Measurements from ENCODE around the gene ESYT3. TPM values are rescaled to one million over a fixed set of nuclear protein-coding genes. Genes with fewer than 3 reads are reported as not detected.
"Not testable (repeated sequence)": the region's sequence is repeated elsewhere in the genome, so short reads cannot be mapped to it uniquely, and the experiment has no call there.

The ESYT3 gene
- total RNA-seq, 1 experiment from 2014 or later: 0.44 TPM

GRCh38 chr3:138491971-138492370 lies 57.6 kb downstream of the ESYT3 start:
- peaks cover 16% of the 10 kb centered on the region for H3K4me1 Mint-ChIP-seq (ENCODE audit: insufficient read depth, unreplicated experiment)
- no peak overlapping the region for H3K27ac Mint-ChIP-seq (ENCODE audit: low read depth, unreplicated experiment)
- H3K4me3 Mint-ChIP-seq (ENCODE audit: unreplicated experiment): no peak overlapping the region
- no TSS peak for BruUV-seq (replicated peaks)
- POLR2A ChIA-PET: no interaction called here
- DNase-seq (ENCODE audit: unreplicated experiment): no peak
- TF ChIP-seq CTCF (IDR thresholded peaks at IDR 0.05; ENCODE audit: unreplicated experiment): no peak
- intact Hi-C loops (cut with micrococcal nuclease): loop anchor here (5.0 to 10.0 kb wide), 3 partner anchors 100 to 425 kb away; partner anchors contain the start of genes CEP70 and PIK3CB
- peaks cover 15% of the 10 kb centered on the region for H3K9me3 Mint-ChIP-seq (ENCODE audit: unreplicated experiment)
- H3K36me3 Mint-ChIP-seq (ENCODE audit: insufficient read depth, unreplicated experiment): no peaks in the 10 kb centered on the region
- CTCF ChIA-PET: interaction anchor here (1.4 kb wide), 2 partner anchors 13 to 75 kb away, joined by 4 to 6 read pairs; no protein-coding TSS in a partner anchor
- no peaks in the 10 kb centered on the region for H3K27me3 Mint-ChIP-seq (ENCODE audit: insufficient read depth, unreplicated experiment)

- BruUV-seq (replicated peaks): no TSS peak
- POLR2A ChIA-PET: no interaction called here
- no peak for DNase-seq (ENCODE audit: unreplicated experiment)
- CTCF ChIA-PET: interaction anchor here (1.4 kb wide), 2 partner anchors 14 to 76 kb away, joined by 4 to 6 read pairs; no protein-coding TSS in a partner anchor
- TF ChIP-seq CTCF (IDR thresholded peaks at IDR 0.05; ENCODE audit: unreplicated experiment): no peak
- intact Hi-C loops (cut with micrococcal nuclease): loop anchor here (5.0 to 10.0 kb wide), 3 partner anchors 99 to 424 kb away; partner anchors contain the start of genes CEP70 and PIK3CB
- H3K4me3 Mint-ChIP-seq (ENCODE audit: unreplicated experiment): no peak overlapping the region
- no peak overlapping the region for H3K27ac Mint-ChIP-seq (ENCODE audit: low read depth, unreplicated experiment)
- no peaks in the 10 kb centered on the region for H3K27me3 Mint-ChIP-seq (ENCODE audit: insufficient read depth, unreplicated experiment)
- H3K36me3 Mint-ChIP-seq (ENCODE audit: insufficient read depth, unreplicated experiment): no peaks in the 10 kb centered on the region
- H3K9me3 Mint-ChIP-seq (ENCODE audit: unreplicated experiment): peaks cover 7% of the 10 kb centered on the region
- H3K4me1 Mint-ChIP-seq (ENCODE audit: insufficient read depth, unreplicated experiment): peaks cover 16% of the 10 kb centered on the region
Observed at GRCh38 chr3:138492980-138493675, 58.7 kb downstream of the ESYT3 start.

GRCh38 chr3:138493804-138494606 lies 59.6 kb downstream of the ESYT3 start:
- no peak overlapping the region for H3K4me3 Mint-ChIP-seq (ENCODE audit: unreplicated experiment)
- peak; percentile 86 for DNase-seq (ENCODE audit: unreplicated experiment)
- ChIA-PET POLR2A (no interaction called here), CTCF (no interaction called here)
- H3K4me1 Mint-ChIP-seq (ENCODE audit: insufficient read depth, unreplicated experiment): peaks cover 16% of the 10 kb centered on the region
- intact Hi-C loops (cut with micrococcal nuclease): loop anchor here (5.0 to 10.0 kb wide), 3 partner anchors 98 to 423 kb away; partner anchors contain the start of genes CEP70 and PIK3CB
- TF ChIP-seq CTCF (IDR thresholded peaks at IDR 0.05; ENCODE audit: unreplicated experiment): no peak
- no peaks in the 10 kb centered on the region for H3K27me3 Mint-ChIP-seq (ENCODE audit: insufficient read depth, unreplicated experiment)
- peaks cover 4% of the 10 kb centered on the region for H3K36me3 Mint-ChIP-seq (ENCODE audit: insufficient read depth, unreplicated experiment)
- peaks cover 2% of the 10 kb centered on the region for H3K9me3 Mint-ChIP-seq (ENCODE audit: unreplicated experiment)
- TSS peak; percentile 70 for BruUV-seq (replicated peaks)
- peak overlapping the region; percentile 14 for H3K27ac Mint-ChIP-seq (ENCODE audit: low read depth, unreplicated experiment)

- DNase-seq (ENCODE audit: unreplicated experiment): no peak
- Mint-ChIP-seq H3K4me1 (ENCODE audit: insufficient read depth, unreplicated experiment) (peaks cover 16% of the 10 kb centered on the region), H3K27ac (ENCODE audit: low read depth, unreplicated experiment) (peak overlapping the region; percentile 14), H3K4me3 (ENCODE audit: unreplicated experiment) (no peak overlapping the region), H3K27me3 (ENCODE audit: insufficient read depth, unreplicated experiment) (no peaks in the 10 kb centered on the region), H3K36me3 (ENCODE audit: insufficient read depth, unreplicated experiment) (peaks cover 10% of the 10 kb centered on the region), H3K9me3 (ENCODE audit: unreplicated experiment) (no peaks in the 10 kb centered on the region)
- intact Hi-C loops (cut with micrococcal nuclease): loop anchor here (5.0 to 10.0 kb wide), 3 partner anchors 98 to 423 kb away; partner anchors contain the start of genes CEP70 and PIK3CB
- ChIA-PET CTCF (no interaction called here), POLR2A (no interaction called here)
- TF ChIP-seq CTCF (IDR thresholded peaks at IDR 0.05; ENCODE audit: unreplicated experiment): no peak
- TSS peak; percentile 98 for BruUV-seq (replicated peaks)
Observed at GRCh38 chr3:138494607-138494929, 60.2 kb downstream of the ESYT3 start.

GRCh38 chr3:138495638-138496037 lies 61.2 kb downstream of the ESYT3 start:
- BruUV-seq (replicated peaks): not testable (repeated sequence)

More at GRCh38 chr3:138495638-138496037, 61.2 kb downstream of the ESYT3 start:
- DNase-seq (ENCODE audit: unreplicated experiment); H3K27ac Mint-ChIP-seq (ENCODE audit: low read depth, unreplicated experiment); H3K9me3 Mint-ChIP-seq (ENCODE audit: unreplicated experiment); H3K4me3 Mint-ChIP-seq (ENCODE audit: unreplicated experiment); H3K27me3 Mint-ChIP-seq (ENCODE audit: insufficient read depth, unreplicated experiment): not testable (repeated sequence)
- ChIA-PET POLR2A (interaction anchor here (0.6 kb wide), 1 partner anchor 15 kb away, joined by 3 read pairs; no protein-coding TSS in a partner anchor), CTCF (interaction anchor here (0.7 kb wide), 1 partner anchor 73 kb away, joined by 3 read pairs; no protein-coding TSS in a partner anchor)
- Mint-ChIP-seq H3K36me3 (ENCODE audit: insufficient read depth, unreplicated experiment) (peaks cover 16% of the 10 kb centered on the region), H3K4me1 (ENCODE audit: insufficient read depth, unreplicated experiment) (peaks cover 16% of the 10 kb centered on the region)
- intact Hi-C loops (cut with micrococcal nuclease): loop anchor here (10.0 kb wide), 1 partner anchor 339 kb away; the partner anchor contains the start of gene PIK3CB
